Ascending aorta (tissue), 2 donors: ENCODE measurements around the gene ANKZF1. TPM values are rescaled to one million over a fixed set of nuclear protein-coding genes. Genes with fewer than 3 reads are reported as not detected.

Source experiments
- DNase-seq, 2 donors: peaks; one replicate each; pipeline ENCODE4 v3.0.0-alpha.2; 2019; ENCODE audit warnings: low spot score in 2 of 2
- H3K27ac ChIP-seq, 2 donors: fragments of 200-600 bp; sonication (generic); one replicate each; pipeline ENCODE4 v1.5.1; 2016 to 2017; ENCODE audit warnings: mild to moderate bottlenecking in 1 of 2
- H3K27me3 ChIP-seq: fragments of 200-600 bp; sonication (generic); one replicate; pipeline ENCODE4 v1.5.1; 2017
- H3K36me3 ChIP-seq, 2 donors: fragments of 200-600 bp; sonication (generic); one replicate each; pipeline ENCODE4 v1.5.1; 2016
- H3K4me1 ChIP-seq, 2 donors: fragments of 200-600 bp; sonication (generic); one replicate each; pipeline ENCODE4 v1.5.1; 2016 to 2017; ENCODE audit warnings: mild to moderate bottlenecking in 1 of 2
- H3K4me3 ChIP-seq, 2 donors: fragments of 200-600 bp; sonication (generic); one replicate each; pipeline ENCODE4 v1.5.1; 2016 to 2017; ENCODE audit warnings: mild to moderate bottlenecking in 1 of 2
- H3K9me3 ChIP-seq, 2 donors: fragments of 200-600 bp; sonication (generic); one replicate each; pipeline ENCODE4 v1.5.1; 2016
- CTCF ChIP-seq, 3 experiments: fragments of 200-600 bp in 2 of 3; fragments of 450-650 bp in 1 of 3; sonication (generic) in 2 of 3; IDR thresholded peaks; one replicate each; pipeline ENCODE4 v1.5.1; 2016 to 2019; ENCODE audit warnings: antibody characterized with exemption in 3 of 3, mild to moderate bottlenecking in 1 of 3, moderate library complexity in 1 of 3
- intact Hi-C: fragments of 100-400 bp; cut with DNase I; formaldehyde crosslinking; loops from one replicate; pipeline ENCODE4 v1.15.1; 2023
- total RNA-seq: library from RNA; depleted of rRNA; stranded (reverse); fragments of >200 nt; gene quantifications from one replicate; pipeline ENCODE4 v1.1.0, GENCODE V29; 2016

ANKZF1 gene
- total RNA-seq, 1 donor from 2014 or later: 53.1 TPM

- Histone ChIP-seq H3K27ac (no peak overlapping the region), H3K27me3 (no peaks in the 10 kb centered on the region), H3K36me3 (peaks cover 13 to 15% of the 10 kb centered on the region in 2 donors), H3K4me1 (peaks cover 0 to 6% of the 10 kb centered on the region in 2 donors), H3K4me3 (no peak overlapping the region), H3K9me3 (no peaks in the 10 kb centered on the region)
- DNase-seq: peak in 1 of 2 donors; percentile 55
- TF ChIP-seq CTCF (IDR thresholded peaks at IDR 0.05): no peak
- intact Hi-C loops: no loop called here
Measured at GRCh38 chr2:219204425-219205164, 25.0 kb upstream of the ANKZF1 start.

GRCh38 chr2:219205165-219205538 lies 24.5 kb upstream of the ANKZF1 start:
- peak in 1 of 2 donors; percentile 31 for DNase-seq
- H3K27ac ChIP-seq: no peak overlapping the region
- H3K36me3 ChIP-seq: peaks cover 15 to 18% of the 10 kb centered on the region in 2 donors
- H3K9me3 ChIP-seq: no peaks in the 10 kb centered on the region
- no peak overlapping the region for H3K4me3 ChIP-seq
- intact Hi-C loops: no loop called here
- H3K27me3 ChIP-seq: no peaks in the 10 kb centered on the region
- H3K4me1 ChIP-seq: peaks cover 0 to 6% of the 10 kb centered on the region in 2 donors
- TF ChIP-seq CTCF (IDR thresholded peaks at IDR 0.05): no peak

- H3K4me3 ChIP-seq: peak overlapping the region; percentile 86 to 90
- peaks cover 0 to 6% of the 10 kb centered on the region in 2 donors for H3K4me1 ChIP-seq
- no peak for DNase-seq
- no peaks in the 10 kb centered on the region for H3K9me3 ChIP-seq
- intact Hi-C loops: loop anchor here (1.0 to 2.0 kb wide), 6 partner anchors 23 to 183 kb away; partner anchors contain the start of genes ANKZF1, ATG9A, DNAJB2 and NHEJ1
- H3K27ac ChIP-seq: peak overlapping the region; percentile 91 to 99
- H3K27me3 ChIP-seq: no peaks in the 10 kb centered on the region
- TF ChIP-seq CTCF (IDR thresholded peaks at IDR 0.05): no peak
- peaks cover 22 to 23% of the 10 kb centered on the region in 2 donors for H3K36me3 ChIP-seq
Measured at GRCh38 chr2:219205981-219206327, 23.7 kb upstream of the ANKZF1 start.

- no peaks in the 10 kb centered on the region for H3K9me3 ChIP-seq
- H3K27ac ChIP-seq: peak within 1 kb of the TSS; percentile 91 to 99
- peak; percentile 83 to 97 for DNase-seq
- peak within 1 kb of the TSS; percentile 86 to 90 for H3K4me3 ChIP-seq
- peak; percentile 9 to 34 (median 17) for TF ChIP-seq CTCF (IDR thresholded peaks at IDR 0.05)
- intact Hi-C loops: loop anchor here (1.0 to 2.0 kb wide), 7 partner anchors 12 to 182 kb away; partner anchors contain the start of genes ABCB6, ANKZF1, ATG9A and DNAJB2
- H3K36me3 ChIP-seq: peaks cover 22 to 23% of the 10 kb centered on the region in 2 donors
- H3K27me3 ChIP-seq: no peaks in the 10 kb centered on the region
- peaks cover 0 to 6% of the 10 kb centered on the region in 2 donors for H3K4me1 ChIP-seq
Measured at GRCh38 chr2:219206328-219207133, 23.1 kb upstream of the ANKZF1 start, which contains the start of gene ZFAND2B. ZFAND2B (plus strand) TSS chr2:219206782; CDS start chr2:219206988, 206 bp downstream.

GRCh38 chr2:219207134-219207883 lies 22.3 kb upstream of the ANKZF1 start:
- Histone ChIP-seq H3K9me3 (no peaks in the 10 kb centered on the region), H3K4me1 (peaks cover 0 to 6% of the 10 kb centered on the region in 2 donors), H3K4me3 (peak overlapping the region; percentile 86 to 90), H3K27ac (peak overlapping the region; percentile 91 to 99), H3K27me3 (no peaks in the 10 kb centered on the region), H3K36me3 (peaks cover 22 to 28% of the 10 kb centered on the region in 2 donors)
- intact Hi-C loops: loop anchor here (1.0 to 2.0 kb wide), 3 partner anchors 11 to 181 kb away; partner anchors contain the start of genes ABCB6 and DNAJB2
- peak in 1 of 2 donors; percentile 63 for DNase-seq
- no peak for TF ChIP-seq CTCF (IDR thresholded peaks at IDR 0.05)
